ENCODE results near the gene SLC22A24. TPM values are rescaled to one million over a fixed set of nuclear protein-coding genes. Genes with fewer than 3 reads are reported as not detected.

The SLC22A24 gene
- polyA plus RNA-seq, 1 donor from 2014 or later, result not detected

DNA sequence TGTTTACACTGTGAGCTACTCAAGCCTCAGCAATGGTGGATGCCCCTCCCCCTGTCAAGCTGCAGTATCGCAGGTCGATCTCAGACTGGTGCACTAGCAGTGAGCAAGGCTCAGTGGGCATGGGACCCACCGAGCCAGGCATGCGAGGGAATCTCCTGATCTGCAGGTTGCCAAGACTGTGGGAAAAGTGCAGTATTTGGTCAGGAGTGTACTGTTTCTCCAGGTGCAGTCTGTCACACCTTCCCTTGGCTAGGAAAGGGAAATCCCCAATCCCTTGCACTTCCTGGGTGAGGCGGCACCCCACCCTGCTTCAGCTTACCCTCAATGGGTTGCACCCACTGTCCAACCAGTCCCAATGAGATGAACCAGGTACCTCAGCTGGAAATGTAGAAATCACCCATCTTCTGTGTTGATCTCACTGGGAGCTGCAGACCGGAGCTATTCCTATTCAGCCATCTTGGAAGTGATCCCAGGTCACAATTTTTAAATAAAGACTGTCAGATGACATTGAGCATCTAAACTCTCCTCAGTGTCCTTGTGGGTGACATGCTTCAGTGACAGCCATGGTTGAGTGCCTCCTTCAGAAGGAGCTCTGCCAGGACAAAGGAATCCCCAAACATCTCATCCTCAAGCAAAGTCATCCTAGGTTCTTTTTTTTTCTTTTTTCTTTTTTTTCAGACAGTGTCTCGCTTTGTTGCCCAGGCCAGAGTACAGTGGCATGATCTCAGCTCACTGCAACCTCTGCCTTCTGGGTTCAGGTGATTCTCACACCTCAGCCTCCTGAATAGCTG is 10.8 kb downstream of the SLC22A24 start:
- Histone ChIP-seq H3F3A (ENCODE audit: insufficient read depth, low read length, poor library complexity, severe bottlenecking) (no peaks in the 10 kb centered on the region), H3K27me3 (ENCODE audit: insufficient read depth, low read depth, low read length) (no peaks in the 10 kb centered on the region), H3K9me3 (ENCODE audit: low read length) (no peaks in the 10 kb centered on the region), H3K4me2 (ENCODE audit: low read length) (no peak overlapping the region), H2AFZ (ENCODE audit: low read depth, low read length) (no peak overlapping the region), H3K36me3 (ENCODE audit: insufficient read depth, low read length) (no peaks in the 10 kb centered on the region), H3K9me2 (ENCODE audit: insufficient read depth, low read length) (no peaks in the 10 kb centered on the region), H4K20me1 (ENCODE audit: insufficient read depth) (no peaks in the 10 kb centered on the region), H3K79me2 (replicated peaks; ENCODE audit: insufficient read depth, low read length) (no peaks in the 10 kb centered on the region), H3K27ac (ENCODE audit: low read length) (no peak overlapping the region), H3K9ac (ENCODE audit: low read length) (no peak overlapping the region), H3K4me3 (ENCODE audit: low read length) (no peak overlapping the region)
- TF ChIP-seq MXI1 (conservative IDR thresholded peaks at IDR 0.05; ENCODE audit: poor library complexity, severe bottlenecking) (no peak), POLR2AphosphoS5 (IDR thresholded peaks at IDR 0.05) (no peak), SMC3 (conservative IDR thresholded peaks at IDR 0.05; ENCODE audit: poor library complexity) (no peak), RAD21 (conservative IDR thresholded peaks at IDR 0.05) (no peak), EZH2 (IDR thresholded peaks at IDR 0.05; ENCODE audit: borderline replicate concordance, insufficient read depth, low read length, poor library complexity, severe bottlenecking) (no peak), EP300 (conservative IDR thresholded peaks at IDR 0.05; ENCODE audit: poor library complexity, severe bottlenecking) (no peak), TAF1 (IDR thresholded peaks at IDR 0.05; ENCODE audit: low read depth) (no peak)
- TF ChIP-seq, protein P1, sequence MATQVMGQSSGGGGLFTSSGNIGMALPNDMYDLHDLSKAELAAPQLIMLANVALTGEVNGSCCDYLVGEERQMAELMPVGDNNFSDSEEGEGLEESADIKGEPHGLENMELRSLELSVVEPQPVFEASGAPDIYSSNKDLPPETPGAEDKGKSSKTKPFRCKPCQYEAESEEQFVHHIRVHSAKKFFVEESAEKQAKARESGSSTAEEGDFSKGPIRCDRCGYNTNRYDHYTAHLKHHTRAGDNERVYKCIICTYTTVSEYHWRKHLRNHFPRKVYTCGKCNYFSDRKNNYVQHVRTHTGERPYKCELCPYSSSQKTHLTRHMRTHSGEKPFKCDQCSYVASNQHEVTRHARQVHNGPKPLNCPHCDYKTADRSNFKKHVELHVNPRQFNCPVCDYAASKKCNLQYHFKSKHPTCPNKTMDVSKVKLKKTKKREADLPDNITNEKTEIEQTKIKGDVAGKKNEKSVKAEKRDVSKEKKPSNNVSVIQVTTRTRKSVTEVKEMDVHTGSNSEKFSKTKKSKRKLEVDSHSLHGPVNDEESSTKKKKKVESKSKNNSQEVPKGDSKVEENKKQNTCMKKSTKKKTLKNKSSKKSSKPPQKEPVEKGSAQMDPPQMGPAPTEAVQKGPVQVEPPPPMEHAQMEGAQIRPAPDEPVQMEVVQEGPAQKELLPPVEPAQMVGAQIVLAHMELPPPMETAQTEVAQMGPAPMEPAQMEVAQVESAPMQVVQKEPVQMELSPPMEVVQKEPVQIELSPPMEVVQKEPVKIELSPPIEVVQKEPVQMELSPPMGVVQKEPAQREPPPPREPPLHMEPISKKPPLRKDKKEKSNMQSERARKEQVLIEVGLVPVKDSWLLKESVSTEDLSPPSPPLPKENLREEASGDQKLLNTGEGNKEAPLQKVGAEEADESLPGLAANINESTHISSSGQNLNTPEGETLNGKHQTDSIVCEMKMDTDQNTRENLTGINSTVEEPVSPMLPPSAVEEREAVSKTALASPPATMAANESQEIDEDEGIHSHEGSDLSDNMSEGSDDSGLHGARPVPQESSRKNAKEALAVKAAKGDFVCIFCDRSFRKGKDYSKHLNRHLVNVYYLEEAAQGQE (IDR thresholded peaks at IDR 0.05; ENCODE audit: borderline replicate concordance), result no peak
- TF ChIP-seq, protein P2, sequence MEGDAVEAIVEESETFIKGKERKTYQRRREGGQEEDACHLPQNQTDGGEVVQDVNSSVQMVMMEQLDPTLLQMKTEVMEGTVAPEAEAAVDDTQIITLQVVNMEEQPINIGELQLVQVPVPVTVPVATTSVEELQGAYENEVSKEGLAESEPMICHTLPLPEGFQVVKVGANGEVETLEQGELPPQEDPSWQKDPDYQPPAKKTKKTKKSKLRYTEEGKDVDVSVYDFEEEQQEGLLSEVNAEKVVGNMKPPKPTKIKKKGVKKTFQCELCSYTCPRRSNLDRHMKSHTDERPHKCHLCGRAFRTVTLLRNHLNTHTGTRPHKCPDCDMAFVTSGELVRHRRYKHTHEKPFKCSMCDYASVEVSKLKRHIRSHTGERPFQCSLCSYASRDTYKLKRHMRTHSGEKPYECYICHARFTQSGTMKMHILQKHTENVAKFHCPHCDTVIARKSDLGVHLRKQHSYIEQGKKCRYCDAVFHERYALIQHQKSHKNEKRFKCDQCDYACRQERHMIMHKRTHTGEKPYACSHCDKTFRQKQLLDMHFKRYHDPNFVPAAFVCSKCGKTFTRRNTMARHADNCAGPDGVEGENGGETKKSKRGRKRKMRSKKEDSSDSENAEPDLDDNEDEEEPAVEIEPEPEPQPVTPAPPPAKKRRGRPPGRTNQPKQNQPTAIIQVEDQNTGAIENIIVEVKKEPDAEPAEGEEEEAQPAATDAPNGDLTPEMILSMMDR (IDR thresholded peaks at IDR 0.05; ENCODE audit: poor library complexity, severe bottlenecking), result no peak

DNA sequence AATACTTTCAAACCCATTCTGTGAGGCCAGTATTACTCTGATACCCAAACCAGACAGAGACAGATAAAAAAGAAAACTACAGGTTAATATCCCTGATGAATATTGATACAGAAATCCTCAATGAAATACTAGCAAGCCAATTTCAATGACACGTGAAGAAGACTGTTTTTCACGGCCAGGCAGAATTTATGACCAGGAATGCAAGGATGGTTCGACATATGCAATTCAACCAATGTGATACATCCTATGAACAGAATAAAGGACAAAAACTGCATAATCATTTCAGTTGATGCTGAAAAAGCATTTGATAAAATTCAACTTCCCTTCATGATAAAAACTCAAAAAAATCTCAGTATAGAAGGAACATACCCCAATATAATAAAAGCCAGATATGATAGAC is 44.5 kb downstream of the SLC22A24 start:
- no peak overlapping the region for H3K4me3 ChIP-seq (ENCODE audit: low read length)
- H4K20me1 ChIP-seq (ENCODE audit: insufficient read depth), result no peaks in the 10 kb centered on the region
- H3K4me2 ChIP-seq (ENCODE audit: low read length), result no peak overlapping the region
- H3K27ac ChIP-seq (ENCODE audit: low read length), result no peak overlapping the region
- H2AFZ ChIP-seq (ENCODE audit: low read depth, low read length), result no peak overlapping the region
- H3F3A ChIP-seq (ENCODE audit: insufficient read depth, low read length, poor library complexity, severe bottlenecking), result no peaks in the 10 kb centered on the region
- no peaks in the 10 kb centered on the region for H3K36me3 ChIP-seq (ENCODE audit: insufficient read depth, low read length)
- H3K9ac ChIP-seq (ENCODE audit: low read length), result no peak overlapping the region
- H3K27me3 ChIP-seq (ENCODE audit: insufficient read depth, low read depth, low read length), result no peaks in the 10 kb centered on the region
- H3K9me3 ChIP-seq (ENCODE audit: low read length), result peaks cover 6% of the 10 kb centered on the region
- H3K79me2 ChIP-seq (replicated peaks; ENCODE audit: insufficient read depth, low read length), result no peaks in the 10 kb centered on the region
- TF ChIP-seq, protein P1 (IDR thresholded peaks at IDR 0.05; ENCODE audit: borderline replicate concordance), result no peak
- no peak for TF ChIP-seq EZH2 (IDR thresholded peaks at IDR 0.05; ENCODE audit: borderline replicate concordance, insufficient read depth, low read length, poor library complexity, severe bottlenecking)
- TF ChIP-seq MXI1 (conservative IDR thresholded peaks at IDR 0.05; ENCODE audit: poor library complexity, severe bottlenecking), result no peak
- no peaks in the 10 kb centered on the region for H3K9me2 ChIP-seq (ENCODE audit: insufficient read depth, low read length)
